NCI-H526 (cell line): ENCODE results near the gene NOP9.
A peak's percentile ranks its signal among the peaks of the same experiment; 100 is the strongest.
"Not testable (repeated sequence)": the region's sequence is repeated elsewhere in the genome, so short reads cannot be mapped to it uniquely, and the experiment has no call there.

Experiments
- DNase-seq, 2 experiments: peaks; one replicate each; lab custom pipeline; 2025; lab: John Stamatoyannopoulos, UW

NOP9 gene

GRCh38 chr14:24351517-24351916 is 51.9 kb downstream of the NOP9 start:
- DNase-seq, result peak in 1 of 2 experiments; percentile 49

DNA sequence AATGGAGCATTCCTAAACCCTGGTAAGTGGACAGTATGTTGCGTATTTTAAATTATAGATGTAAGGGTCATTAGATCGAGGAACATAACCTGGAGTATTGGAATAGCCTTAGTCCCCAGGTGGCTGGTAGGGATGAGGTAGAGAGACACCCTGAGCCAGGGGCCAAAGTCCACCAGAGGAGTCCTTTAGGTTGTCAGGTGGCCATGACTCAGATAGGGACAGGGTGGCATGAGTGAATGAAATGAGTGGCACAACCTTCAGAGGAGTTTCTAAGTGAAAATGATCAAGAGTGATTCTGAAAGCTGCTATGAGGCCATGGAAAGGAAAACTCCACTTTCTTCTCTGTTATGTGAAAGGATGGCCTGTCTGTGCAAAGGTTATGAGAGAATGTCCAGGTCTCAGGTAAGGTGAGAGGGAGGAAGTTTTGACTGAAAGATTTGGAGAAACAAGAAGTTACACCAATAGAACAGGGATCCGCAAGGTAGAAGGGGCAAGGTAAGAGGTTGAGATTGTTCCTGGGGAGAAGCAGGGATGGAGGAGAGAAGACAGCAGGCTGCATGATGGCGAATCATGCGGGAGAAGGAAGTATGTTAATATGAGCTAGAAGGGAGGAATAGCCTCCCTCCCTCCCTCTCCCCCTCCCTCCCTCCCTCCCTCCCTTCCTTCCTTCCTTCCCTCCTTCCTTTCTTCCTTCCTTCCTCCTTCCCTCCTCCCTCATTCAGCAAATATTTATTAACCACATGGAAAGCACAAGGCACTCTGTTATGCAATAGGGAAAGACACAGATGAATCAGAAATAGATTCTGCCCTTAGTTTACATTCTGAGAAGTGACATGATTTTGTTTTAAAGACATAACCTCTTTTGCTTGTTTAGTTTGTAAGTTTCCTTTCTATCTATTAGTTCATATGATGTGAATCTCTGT is 54.2 kb downstream of the NOP9 start:
- DNase-seq, result no peak

DNA sequence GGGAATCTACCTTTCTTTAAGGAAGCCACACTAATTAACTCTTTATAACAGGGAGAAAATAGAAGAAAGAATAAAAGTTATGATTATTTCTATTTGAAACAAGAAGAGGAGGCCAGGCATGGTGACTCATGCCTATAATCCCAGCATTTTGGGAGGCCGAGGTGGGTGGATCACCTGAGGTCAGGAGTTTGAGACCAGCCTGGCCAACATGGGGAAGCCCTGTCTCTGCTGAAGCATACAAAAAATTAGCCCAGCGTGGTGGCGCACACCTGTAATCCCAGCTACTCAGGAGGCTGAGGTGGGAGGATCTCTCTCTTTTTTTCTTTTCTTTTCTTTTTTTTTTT is 54.8 kb downstream of the NOP9 start:
- not testable (repeated sequence) for DNase-seq

GRCh38 chr14:24355009-24355408 is 55.4 kb downstream of the NOP9 start:
- DNase-seq, result no peak

GRCh38 chr14:24356208-24356607 is 56.6 kb downstream of the NOP9 start:
- DNase-seq, result no peak
